ENCODE measurements around the gene HCRTR1. TPM values are rescaled to one million over a fixed set of nuclear protein-coding genes. Genes with fewer than 3 reads are reported as not detected.
A peak's percentile ranks its signal among the peaks of the same experiment; 100 is the strongest.

The HCRTR1 gene
- total RNA-seq, 4 donors from 2014 or later = 0.21 to 2.5 TPM; not detected in 2

DNA sequence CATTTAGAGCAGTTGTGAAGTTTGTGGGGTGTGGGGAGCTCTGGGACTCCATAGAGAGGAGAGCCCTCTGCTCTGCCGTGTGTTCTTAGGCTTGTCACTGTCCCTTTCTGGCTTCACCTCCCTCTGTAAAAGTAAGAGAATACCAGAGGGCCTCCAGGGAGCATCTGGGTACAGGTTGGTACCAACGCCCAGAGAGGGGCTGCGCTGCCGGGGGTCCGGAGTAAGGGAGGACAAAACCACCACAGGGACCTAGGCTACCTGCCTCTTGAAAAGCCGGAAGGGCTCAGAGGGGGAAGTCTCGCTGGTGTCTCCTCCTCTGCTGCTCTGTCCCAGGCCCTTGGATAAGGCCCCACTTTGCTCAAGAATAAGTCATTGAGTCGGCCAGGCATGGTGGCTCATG lies 44.2 kb upstream of the HCRTR1 start:
- 82% methylated on average over 7 of the region's 8 CpGs for WGBS, 2 donors
- Histone ChIP-seq H3K4me3 (no peak overlapping the region), H3K27me3 (no peaks in the 10 kb centered on the region), H3K27ac (peak overlapping the region in 3 of 4 donors; percentile 13 to 79 (median 77)), H3K36me3 (no peaks in the 10 kb centered on the region), H3K9me3 (no peaks in the 10 kb centered on the region), H3K4me1 (peaks cover 0 to 52% (median 29%) of the 10 kb centered on the region in 4 donors)
- TF ChIP-seq EP300 (IDR thresholded peaks at IDR 0.05) (no peak), POLR2A (IDR thresholded peaks at IDR 0.05) (no peak)
- TF ChIP-seq, protein P1, sequence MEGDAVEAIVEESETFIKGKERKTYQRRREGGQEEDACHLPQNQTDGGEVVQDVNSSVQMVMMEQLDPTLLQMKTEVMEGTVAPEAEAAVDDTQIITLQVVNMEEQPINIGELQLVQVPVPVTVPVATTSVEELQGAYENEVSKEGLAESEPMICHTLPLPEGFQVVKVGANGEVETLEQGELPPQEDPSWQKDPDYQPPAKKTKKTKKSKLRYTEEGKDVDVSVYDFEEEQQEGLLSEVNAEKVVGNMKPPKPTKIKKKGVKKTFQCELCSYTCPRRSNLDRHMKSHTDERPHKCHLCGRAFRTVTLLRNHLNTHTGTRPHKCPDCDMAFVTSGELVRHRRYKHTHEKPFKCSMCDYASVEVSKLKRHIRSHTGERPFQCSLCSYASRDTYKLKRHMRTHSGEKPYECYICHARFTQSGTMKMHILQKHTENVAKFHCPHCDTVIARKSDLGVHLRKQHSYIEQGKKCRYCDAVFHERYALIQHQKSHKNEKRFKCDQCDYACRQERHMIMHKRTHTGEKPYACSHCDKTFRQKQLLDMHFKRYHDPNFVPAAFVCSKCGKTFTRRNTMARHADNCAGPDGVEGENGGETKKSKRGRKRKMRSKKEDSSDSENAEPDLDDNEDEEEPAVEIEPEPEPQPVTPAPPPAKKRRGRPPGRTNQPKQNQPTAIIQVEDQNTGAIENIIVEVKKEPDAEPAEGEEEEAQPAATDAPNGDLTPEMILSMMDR (IDR thresholded peaks at IDR 0.05) = no peak
- no peak for DNase-seq (ENCODE audit: low spot score in 2 of 2)

DNA sequence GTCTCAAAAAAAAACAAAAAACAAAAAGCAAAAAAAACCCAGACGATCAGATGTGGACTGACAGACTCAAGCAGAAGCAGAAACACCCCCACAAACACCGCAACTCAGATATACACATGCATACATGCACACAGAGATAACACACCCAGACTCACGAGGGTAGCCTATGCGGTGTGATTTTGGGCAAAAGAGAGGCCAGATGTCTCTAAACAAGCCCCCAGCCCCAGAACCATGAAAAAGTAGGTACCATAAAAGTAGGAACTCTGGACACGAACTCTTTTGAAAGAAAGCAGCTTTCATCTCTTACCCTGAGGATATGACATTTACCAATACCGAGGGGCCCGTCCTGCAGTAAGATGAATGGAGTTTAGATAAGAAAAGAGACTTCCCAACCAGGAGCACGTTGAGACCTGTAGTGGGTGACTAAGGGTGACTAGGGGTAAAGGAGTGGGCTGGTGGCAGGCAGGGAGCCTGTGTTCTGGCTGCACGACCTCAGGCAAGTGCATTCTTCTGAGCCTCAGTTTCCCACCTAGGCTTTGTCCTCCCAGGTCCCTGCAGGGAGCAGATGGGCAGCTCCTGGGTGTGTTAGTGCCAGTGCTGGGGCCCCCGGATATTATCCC lies 42.6 kb upstream of the HCRTR1 start:
- Histone ChIP-seq H3K4me3 (no peak overlapping the region), H3K9me3 (no peaks in the 10 kb centered on the region), H3K27ac (peak overlapping the region in 3 of 4 donors; percentile 79 to 85 (median 81)), H3K27me3 (no peaks in the 10 kb centered on the region), H3K36me3 (no peaks in the 10 kb centered on the region), H3K4me1 (peaks cover 0 to 56% (median 32%) of the 10 kb centered on the region in 4 donors)
- TF ChIP-seq POLR2A (IDR thresholded peaks at IDR 0.05) = no peak
- TF ChIP-seq, protein P1 (IDR thresholded peaks at IDR 0.05) = no peak
- TF ChIP-seq EP300 (IDR thresholded peaks at IDR 0.05) = no peak
- WGBS, 2 donors = 39 to 41% methylated on average over 10 of the region's 10 CpGs
- no peak for DNase-seq (ENCODE audit: low spot score in 2 of 2)

DNA sequence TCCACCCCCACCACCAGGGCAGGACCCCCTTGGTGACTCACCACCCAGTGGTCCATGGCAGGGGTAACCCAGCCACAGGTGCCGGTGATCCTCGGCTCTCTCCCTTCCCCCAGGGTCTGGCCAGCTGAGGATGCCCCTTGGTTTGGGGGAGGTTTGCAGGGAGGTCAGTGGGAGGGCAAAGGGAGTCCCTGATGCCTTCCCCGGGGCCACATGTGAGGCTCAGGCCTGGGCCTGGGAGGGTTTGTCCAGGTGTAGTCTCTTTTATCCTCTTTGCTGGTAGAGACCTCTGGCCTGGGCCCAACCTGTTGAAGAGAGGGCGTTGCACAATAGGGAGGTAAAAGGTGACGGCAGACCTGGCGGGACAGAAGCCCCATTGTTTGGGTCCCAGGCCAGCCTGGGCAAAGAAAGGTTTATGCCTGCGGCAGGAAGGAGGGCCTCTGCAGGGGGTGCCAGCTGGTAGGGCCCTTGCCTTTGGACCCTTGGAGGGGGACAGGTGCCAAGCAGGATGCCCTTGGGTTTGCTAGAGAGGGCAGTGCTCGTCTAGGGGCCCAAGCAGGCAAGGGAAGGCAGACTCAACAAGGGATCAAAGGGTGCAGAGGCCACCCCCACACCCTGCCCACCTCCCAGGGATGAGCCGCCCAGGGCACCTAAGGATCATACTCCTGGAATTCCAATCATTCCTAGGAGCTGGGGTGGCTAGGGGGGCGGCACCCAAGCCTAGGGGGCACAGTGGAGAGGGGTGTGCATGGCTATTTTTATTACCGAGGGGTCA lies 41.9 kb upstream of the HCRTR1 start:
- 52 to 78% methylated on average over 10 of the region's 11 CpGs for WGBS, 2 donors
- Histone ChIP-seq H3K4me3 (peak overlapping the region in 1 of 4 donors; percentile 55), H3K27me3 (no peaks in the 10 kb centered on the region), H3K9me3 (no peaks in the 10 kb centered on the region), H3K4me1 (peaks cover 0 to 63% (median 36%) of the 10 kb centered on the region in 4 donors), H3K36me3 (no peaks in the 10 kb centered on the region), H3K27ac (peak overlapping the region in 3 of 4 donors; percentile 79 to 85 (median 81))
- no peak for DNase-seq (ENCODE audit: low spot score in 2 of 2)
- TF ChIP-seq, protein P1 (IDR thresholded peaks at IDR 0.05) = no peak
- no peak for TF ChIP-seq POLR2A (IDR thresholded peaks at IDR 0.05)
- no peak for TF ChIP-seq EP300 (IDR thresholded peaks at IDR 0.05)

DNA sequence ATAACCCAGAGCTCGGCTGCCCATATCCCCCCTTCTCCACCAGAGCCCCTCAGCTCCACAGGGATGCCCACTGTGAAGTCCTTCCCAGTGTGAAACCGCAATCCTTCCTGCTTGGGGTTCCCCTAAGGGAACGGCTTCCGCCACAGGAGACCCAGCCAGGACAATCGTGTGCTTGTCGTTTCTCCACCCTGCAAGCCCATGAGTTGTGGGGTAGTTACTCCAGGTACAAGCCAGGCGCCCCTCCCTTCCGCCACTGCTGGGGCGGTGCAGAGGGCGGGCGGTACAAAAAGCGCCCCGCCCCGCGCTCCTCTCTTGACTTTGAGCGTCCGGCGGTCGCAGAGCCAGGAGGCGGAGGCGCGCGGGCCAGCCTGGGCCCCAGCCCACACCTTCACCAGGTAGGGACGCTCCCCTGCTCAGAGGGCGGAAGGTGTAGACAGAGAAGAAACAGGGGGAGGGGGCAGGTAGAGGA lies 41.3 kb upstream of the HCRTR1 start, which contains the start of gene TINAGL1:
Gene TINAGL1, plus strand, starts transcription at position 315 of the 469 bp plus-strand sequence. CDS start 634 bp downstream, outside the sequence.
- WGBS, 2 donors = 16 to 35% methylated on average over 18 to 25 of the region's 25 CpGs
- peaks cover 0 to 67% (median 38%) of the 10 kb centered on the region in 4 donors for H3K4me1 ChIP-seq
- peak within 1 kb of the TSS; percentile 31 to 55 (median 40) for H3K4me3 ChIP-seq
- no peak for DNase-seq (ENCODE audit: low spot score in 2 of 2)
- H3K9me3 ChIP-seq = no peaks in the 10 kb centered on the region
- peak within 1 kb of the TSS; percentile 11 to 85 (median 80) for H3K27ac ChIP-seq
- peak in 1 of 2 donors; percentile 41 for TF ChIP-seq POLR2A (IDR thresholded peaks at IDR 0.05)
- peak in 1 of 2 donors; percentile 29 for TF ChIP-seq EP300 (IDR thresholded peaks at IDR 0.05)
- TF ChIP-seq, protein P1 (IDR thresholded peaks at IDR 0.05) = no peak
- no peaks in the 10 kb centered on the region for H3K27me3 ChIP-seq
- no peaks in the 10 kb centered on the region for H3K36me3 ChIP-seq

Data from tibial nerve (tissue), 4 donors.